Measurements from ENCODE around the gene GINS1. TPM values are rescaled to one million over a fixed set of nuclear protein-coding genes. Genes with fewer than 3 reads are reported as not detected.
A peak's percentile ranks its signal among the peaks of the same experiment; 100 is the strongest.

The GINS1 gene
- total and polyA plus RNA-seq, 2 of the 13 experiments (the other 11 are each of a cell fraction or from before 2014, with no cell fraction given): 14.6 to 59.9 TPM

- TF ChIP-seq ELF4 (CRISPR knock-in tag; IDR thresholded peaks at IDR 0.05; ENCODE audit: borderline replicate concordance): peak; percentile 88
- peak; percentile 99 for TF ChIP-seq ZBTB7B (CRISPR knock-in tag; IDR thresholded peaks at IDR 0.05)
- TF ChIP-seq TEF (CRISPR knock-in tag; IDR thresholded peaks at IDR 0.05): peak; percentile 84
- no peak for TF ChIP-seq SMC3 (IDR thresholded peaks at IDR 0.05; ENCODE audit: low read length)
- TF ChIP-seq CHD4 (IDR thresholded peaks at IDR 0.05; ENCODE audit: borderline replicate concordance, low read length): peak; percentile 64; the same call in 1 of the 2 replicates
- peak; percentile 100 for TF ChIP-seq HDAC1 (CRISPR knock-in tag; IDR thresholded peaks at IDR 0.05)
- TF ChIP-seq SRSF4 (IDR thresholded peaks at IDR 0.05; ENCODE audit: low read depth, low read length, poor library complexity, severe bottlenecking): no peak
- peak; percentile 100 for TF ChIP-seq ZBTB4 (CRISPR knock-in tag; IDR thresholded peaks at IDR 0.05; ENCODE audit: borderline replicate concordance)
- peak; percentile 82; the same call in 1 of the 2 replicates for TF ChIP-seq ZFP1 (CRISPR knock-in tag; IDR thresholded peaks at IDR 0.05)
- TF ChIP-seq SIX1 (CRISPR knock-in tag; IDR thresholded peaks at IDR 0.05; ENCODE audit: borderline replicate concordance): no peak
- peak; percentile 98 for TF ChIP-seq DBP (CRISPR knock-in tag; IDR thresholded peaks at IDR 0.05; ENCODE audit: not compliant biosample characterization)
- peak; percentile 99 for TF ChIP-seq TAF15 (IDR thresholded peaks at IDR 0.05; ENCODE audit: low read depth, low read length, poor library complexity, severe bottlenecking)
- peak; percentile 100 for TF ChIP-seq BRF2 (CRISPR knock-in tag; IDR thresholded peaks at IDR 0.05)
- TF ChIP-seq ZNF768 (CRISPR knock-in tag; IDR thresholded peaks at IDR 0.05): peak; percentile 89
- peak; percentile 97 for TF ChIP-seq PHF20 (CRISPR knock-in tag; IDR thresholded peaks at IDR 0.05)
- TF ChIP-seq PRPF4 (IDR thresholded peaks at IDR 0.05; ENCODE audit: low read depth, low read length, poor library complexity, severe bottlenecking): no peak
- no peak for TF ChIP-seq TBP (CRISPR knock-in tag; IDR thresholded peaks at IDR 0.05)
- peak; percentile 93; the same call in 1 of the 2 replicates for TF ChIP-seq ZNF83 (CRISPR knock-in tag; IDR thresholded peaks at IDR 0.05; ENCODE audit: borderline replicate concordance)
- no peak for TF ChIP-seq ZNF281 (CRISPR knock-in tag; IDR thresholded peaks at IDR 0.05; ENCODE audit: borderline replicate concordance)
- TF ChIP-seq ZNF7 (CRISPR knock-in tag; IDR thresholded peaks at IDR 0.05): no peak; the same call in 1 of the 2 replicates
Measured at GRCh38 chr20:25407311-25408169, at the start of gene GINS1 (continued).

Measured in HepG2 (cell line).